CD14-positive monocyte (primary cell): ENCODE results near the gene UBL4B. TPM values are rescaled to one million over a fixed set of nuclear protein-coding genes. Genes with fewer than 3 reads are reported as not detected.

Experiments used
- DNase-seq, 3 donors: peaks; one replicate each; pipeline ENCODE4 v3.0.0-alpha.2; 2011 to 2022
- H2AFZ ChIP-seq: 2 replicates; pipeline ENCODE4 v1.6.0; 2012; ENCODE audit warnings: mild to moderate bottlenecking, low read depth, low read length, inconsistent platforms; ENCODE audit not compliant: insufficient read depth, poor library complexity, severe bottlenecking
- H3K27ac ChIP-seq, 2 donors: 1 replicate in 1 of 2; 2 replicates in 1 of 2; pipeline ENCODE4 v1.5.1; 2012 to 2013; ENCODE audit warnings: low read length in 2 of 2, control low read depth in 1 of 2, inconsistent platforms in 1 of 2, low read depth in 1 of 2, mild to moderate bottlenecking in 1 of 2
- H3K27me3 ChIP-seq, 2 donors: one replicate each; pipeline versions ENCODE4 v1.6.0 to v1.6.1; 2011 to 2013; ENCODE audit warnings: low read length in 2 of 2; ENCODE audit not compliant: control insufficient read depth in 2 of 2, insufficient read depth in 2 of 2
- H3K36me3 ChIP-seq, 2 donors: replicated peaks in 1 of 2; 1 replicate in 1 of 2; 2 replicates in 1 of 2; pipeline versions ENCODE4 v1.5.1 to v1.6.1; 2012 to 2013; ENCODE audit warnings: low read length in 2 of 2, control low read depth in 1 of 2, inconsistent platforms in 1 of 2, mild to moderate bottlenecking in 1 of 2; ENCODE audit not compliant: insufficient read depth in 2 of 2, control insufficient read depth in 1 of 2
- H3K4me1 ChIP-seq, 2 donors: 1 replicate in 1 of 2; 2 replicates in 1 of 2; pipeline versions ENCODE4 v1.5.1 to v1.6.1; 2012 to 2013; ENCODE audit warnings: low read length in 2 of 2, control low read depth in 1 of 2, inconsistent platforms in 1 of 2, mild to moderate bottlenecking in 1 of 2, moderate library complexity in 1 of 2; ENCODE audit not compliant: insufficient read depth in 2 of 2, control insufficient read depth in 1 of 2
- H3K4me2 ChIP-seq: replicated peaks from 2 replicates; pipeline ENCODE3; 2012; ENCODE audit warnings: low read length, moderate library complexity, mild to moderate bottlenecking; ENCODE audit not compliant: poor library complexity, severe bottlenecking; ENCODE audit errors: extremely low read depth
- H3K4me3 ChIP-seq, 3 experiments: fragments of 200-600 bp in 1 of 3; sonication (generic) in 1 of 3; replicated peaks in 1 of 3; 1 replicate in 2 of 3; 2 replicates in 1 of 3; pipeline ENCODE4 v1.5.1; 2011 to 2013; ENCODE audit warnings: low read length in 3 of 3, mild to moderate bottlenecking in 3 of 3, control low read depth in 2 of 3, low read depth in 2 of 3, inconsistent platforms in 1 of 3, moderate library complexity in 1 of 3
- H3K79me2 ChIP-seq: 2 replicates; pipeline ENCODE4 v1.6.0; 2012; ENCODE audit warnings: mild to moderate bottlenecking, control low read depth, inconsistent platforms, low read length, moderate library complexity; ENCODE audit not compliant: insufficient read depth
- H3K9ac ChIP-seq: 2 replicates; pipeline ENCODE4 v1.6.0; 2017; ENCODE audit warnings: low read length, mild to moderate bottlenecking; ENCODE audit not compliant: insufficient read depth, poor library complexity, severe bottlenecking
- H3K9me3 ChIP-seq, 2 donors: replicated peaks in 1 of 2; 1 replicate in 1 of 2; 2 replicates in 1 of 2; pipeline versions ENCODE4 v1.5.1 to v1.6.1; 2012 to 2013; ENCODE audit warnings: low read length in 2 of 2, control low read depth in 1 of 2; ENCODE audit not compliant: control insufficient read depth in 1 of 2, insufficient read depth in 1 of 2
- H4K20me1 ChIP-seq: 2 replicates; pipeline ENCODE4 v1.6.0; 2012; ENCODE audit warnings: mild to moderate bottlenecking, low read length, control low read depth, moderate library complexity; ENCODE audit not compliant: insufficient read depth
- H3K27ac Mint-ChIP-seq, 7 donors: one replicate each; pipeline ENCODE4 v1.8.0; 2020; ENCODE audit warnings: mild to moderate bottlenecking in 7 of 7, mixed read lengths in 7 of 7, moderate library complexity in 6 of 7, inconsistent platforms in 2 of 7
- H3K27me3 Mint-ChIP-seq, 3 donors: one replicate each; pipeline ENCODE4 v1.8.0; 2021 to 2022; ENCODE audit warnings: low read depth in 3 of 3, mild to moderate bottlenecking in 3 of 3, mixed read lengths in 3 of 3, moderate library complexity in 3 of 3, inconsistent platforms in 1 of 3
- H3K36me3 Mint-ChIP-seq, 2 donors: one replicate each; pipeline ENCODE4 v1.8.0; 2020; ENCODE audit warnings: mixed read lengths in 2 of 2, inconsistent platforms in 1 of 2, mild to moderate bottlenecking in 1 of 2
- H3K4me1 Mint-ChIP-seq: one replicate; pipeline ENCODE4 v1.8.0; 2020; ENCODE audit warnings: mild to moderate bottlenecking, mixed read lengths
- H3K4me3 Mint-ChIP-seq, 2 donors: one replicate each; pipeline ENCODE4 v1.8.0; 2020; ENCODE audit warnings: mild to moderate bottlenecking in 2 of 2, mixed read lengths in 2 of 2, moderate library complexity in 1 of 2
- H3K9me3 Mint-ChIP-seq, 7 donors: one replicate each; pipeline ENCODE4 v1.8.0; 2020 to 2022; ENCODE audit warnings: mixed read lengths in 7 of 7, mild to moderate bottlenecking in 6 of 7, moderate library complexity in 6 of 7, inconsistent platforms in 2 of 7
- WGBS: methylation state at CpG from one replicate; pipeline ENCODE4 v1.1.5; 2013; ENCODE audit warnings: missing lambda C conversion rate; ENCODE audit not compliant: insufficient coverage; 5-methylcytosine and 5-hydroxymethylcytosine counted together
- intact Hi-C, 2 donors: fragments of 100-400 bp; cut with micrococcal nuclease; formaldehyde crosslinking; loops; one replicate each; pipeline versions ENCODE4 v1.15.0 to v1.15.1; 2023
- polyA plus RNA-seq, 3 donors: library from polyadenylated mRNA; depleted of rRNA in 1 of 3; unstranded in 2 of 3; stranded (reverse) in 1 of 3; fragments of 300-500 nt in 2 of 3; fragments of >200 nt in 1 of 3; fragmentation: Illumina TruSeq in 2 of 3; gene quantifications; 1 replicate in 2 of 3; 2 replicates in 1 of 3; pipeline ENCODE4 v1.2.3, GENCODE V29; 2012 to 2021
- TF ChIP-seq, protein P1 (sequence below): fragments of 200-600 bp; IDR thresholded peaks from one replicate; pipeline ENCODE4 v1.8.0; 2022; ENCODE audit warnings: antibody characterized with exemption, mild to moderate bottlenecking

Gene UBL4B
- polyA plus RNA-seq, 3 donors, result not detected

DNA sequence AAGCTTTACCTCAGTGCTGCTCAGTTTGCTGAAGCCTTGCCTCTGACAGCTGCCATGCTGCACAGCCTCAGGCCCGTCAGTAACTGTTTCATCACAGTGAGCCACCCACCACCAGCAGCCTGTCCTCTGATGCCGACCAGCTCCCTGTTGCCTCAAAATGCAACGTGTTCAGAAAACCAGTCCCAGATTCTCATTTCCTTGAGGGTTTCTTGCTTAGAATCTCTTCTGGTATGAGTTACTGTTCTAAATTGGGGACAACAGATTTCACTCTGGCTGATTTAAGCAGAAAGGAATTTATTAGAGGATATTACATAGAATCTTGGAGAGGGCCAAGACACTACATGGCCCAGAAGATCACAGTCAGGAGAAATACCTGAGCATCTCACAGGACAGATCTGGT lies 11.0 kb downstream of the UBL4B start:
- TF ChIP-seq, protein P1, sequence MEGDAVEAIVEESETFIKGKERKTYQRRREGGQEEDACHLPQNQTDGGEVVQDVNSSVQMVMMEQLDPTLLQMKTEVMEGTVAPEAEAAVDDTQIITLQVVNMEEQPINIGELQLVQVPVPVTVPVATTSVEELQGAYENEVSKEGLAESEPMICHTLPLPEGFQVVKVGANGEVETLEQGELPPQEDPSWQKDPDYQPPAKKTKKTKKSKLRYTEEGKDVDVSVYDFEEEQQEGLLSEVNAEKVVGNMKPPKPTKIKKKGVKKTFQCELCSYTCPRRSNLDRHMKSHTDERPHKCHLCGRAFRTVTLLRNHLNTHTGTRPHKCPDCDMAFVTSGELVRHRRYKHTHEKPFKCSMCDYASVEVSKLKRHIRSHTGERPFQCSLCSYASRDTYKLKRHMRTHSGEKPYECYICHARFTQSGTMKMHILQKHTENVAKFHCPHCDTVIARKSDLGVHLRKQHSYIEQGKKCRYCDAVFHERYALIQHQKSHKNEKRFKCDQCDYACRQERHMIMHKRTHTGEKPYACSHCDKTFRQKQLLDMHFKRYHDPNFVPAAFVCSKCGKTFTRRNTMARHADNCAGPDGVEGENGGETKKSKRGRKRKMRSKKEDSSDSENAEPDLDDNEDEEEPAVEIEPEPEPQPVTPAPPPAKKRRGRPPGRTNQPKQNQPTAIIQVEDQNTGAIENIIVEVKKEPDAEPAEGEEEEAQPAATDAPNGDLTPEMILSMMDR, result no peak
- Mint-ChIP-seq H3K27ac (no peak overlapping the region), H3K9me3 (peaks cover 17 to 32% (median 21%) of the 10 kb centered on the region in 7 donors), H3K36me3 (no peaks in the 10 kb centered on the region), H3K27me3 (peaks cover 14 to 22% (median 22%) of the 10 kb centered on the region in 3 donors), H3K4me3 (no peak overlapping the region), H3K4me1 (no peaks in the 10 kb centered on the region)
- no peaks in the 10 kb centered on the region for H3K36me3 ChIP-seq
- H3K4me3 ChIP-seq, result no peak overlapping the region
- no peak for DNase-seq
- no peak overlapping the region for H3K27ac ChIP-seq
- intact Hi-C loops, result no loop called here
- H3K4me1 ChIP-seq, result no peaks in the 10 kb centered on the region
- H2AFZ ChIP-seq, result no peak overlapping the region
- H3K79me2 ChIP-seq, result no peaks in the 10 kb centered on the region
- H3K4me2 ChIP-seq, result no peak overlapping the region
- H3K9ac ChIP-seq, result no peak overlapping the region
- H4K20me1 ChIP-seq, result no peaks in the 10 kb centered on the region
- peaks cover 16 to 26% of the 10 kb centered on the region in 2 donors for H3K9me3 ChIP-seq
- peaks cover 0 to 15% of the 10 kb centered on the region in 2 donors for H3K27me3 ChIP-seq
- 100% methylated on average over 1 of the region's 3 CpGs for WGBS

DNA sequence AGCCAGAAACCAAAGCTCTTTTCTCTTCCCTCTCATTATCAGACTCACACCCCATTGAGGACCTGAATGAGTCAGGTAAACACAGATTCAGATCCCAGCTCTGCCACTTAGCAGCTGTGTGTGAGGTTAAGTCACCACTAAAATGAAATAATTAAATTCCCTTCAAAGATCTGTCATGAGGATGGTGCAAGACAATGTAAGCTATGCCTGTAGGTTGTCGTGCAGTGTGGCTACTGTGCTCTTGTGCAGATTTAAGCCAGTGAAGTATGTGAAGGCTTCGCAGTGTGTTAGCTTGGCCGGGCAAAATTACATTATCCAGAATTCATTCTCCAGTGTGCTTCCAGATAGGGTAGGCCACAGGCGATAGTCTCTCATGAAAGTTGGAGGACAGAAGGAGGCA lies 13.6 kb downstream of the UBL4B start:
- Histone ChIP-seq H3K79me2 (no peaks in the 10 kb centered on the region), H4K20me1 (no peaks in the 10 kb centered on the region), H3K9ac (no peak overlapping the region), H3K4me1 (no peaks in the 10 kb centered on the region), H3K36me3 (no peaks in the 10 kb centered on the region), H3K4me2 (no peak overlapping the region), H2AFZ (no peak overlapping the region), H3K9me3 (peaks cover 10 to 19% of the 10 kb centered on the region in 2 donors), H3K27me3 (peaks cover 5 to 37% of the 10 kb centered on the region in 2 donors), H3K27ac (no peak overlapping the region), H3K4me3 (no peak overlapping the region)
- H3K4me1 Mint-ChIP-seq, result no peaks in the 10 kb centered on the region
- no peak overlapping the region for H3K4me3 Mint-ChIP-seq
- WGBS, result no CpG with 5 or more reads among the region's 4 CpGs
- H3K27me3 Mint-ChIP-seq, result peaks cover 34 to 45% (median 39%) of the 10 kb centered on the region in 3 donors
- no peak overlapping the region for H3K27ac Mint-ChIP-seq
- TF ChIP-seq, protein P1, result no peak
- intact Hi-C loops, result no loop called here
- H3K36me3 Mint-ChIP-seq, result no peaks in the 10 kb centered on the region
- peaks cover 8 to 30% (median 17%) of the 10 kb centered on the region in 7 donors for H3K9me3 Mint-ChIP-seq
- DNase-seq, result no peak
